Adrenal gland (tissue), 12 donors: ENCODE results near the gene KRTAP4-11. TPM values are rescaled to one million over a fixed set of nuclear protein-coding genes. Genes with fewer than 3 reads are reported as not detected.

Experiments used
- DNase-seq, 7 donors: peaks; one replicate each; pipeline ENCODE4 v3.0.0-alpha.2; 2019 to 2020
- H3K27ac ChIP-seq, 5 donors: fragments of 200-600 bp; sonication (generic) in 4 of 5; 1 replicate in 3 of 5; 2 replicates in 2 of 5; pipeline versions ENCODE4 v1.5.1 to v1.8.0; 2016 to 2020; ENCODE audit warnings: mild to moderate bottlenecking in 1 of 5
- H3K27me3 ChIP-seq: fragments of 200-600 bp; 2 replicates; pipeline ENCODE4 v1.8.0; 2021
- H3K36me3 ChIP-seq, 2 donors: fragments of 200-600 bp; replicated peaks in 1 of 2; 1 replicate in 1 of 2; 2 replicates in 1 of 2; pipeline versions ENCODE4 v1.5.1 to v1.8.0; 2018 to 2022
- H3K4me1 ChIP-seq, 2 donors: fragments of 200-600 bp; replicated peaks in 1 of 2; 1 replicate in 1 of 2; 2 replicates in 1 of 2; pipeline versions ENCODE4 v1.5.1 to v1.8.0; 2018 to 2021
- H3K4me3 ChIP-seq, 4 donors: fragments of 200-600 bp; sonication (generic) in 3 of 4; one replicate each; pipeline ENCODE4 v1.5.1; 2016 to 2018
- H3K9me3 ChIP-seq, 3 donors: fragments of 200-600 bp; sonication (generic) in 1 of 3; replicated peaks in 1 of 3; 1 replicate in 2 of 3; 2 replicates in 1 of 3; pipeline versions ENCODE4 v1.5.1 to v1.8.0; 2016 to 2021
- CTCF ChIP-seq, 6 experiments: fragments of 450-650 bp in 4 of 6; fragments of 200-600 bp in 2 of 6; sonication (generic) in 1 of 6; IDR thresholded peaks; 1 replicate in 5 of 6; 2 replicates in 1 of 6; pipeline versions ENCODE4 v1.5.1 to v1.8.0; 2016 to 2021; ENCODE audit warnings: antibody characterized with exemption in 6 of 6, mild to moderate bottlenecking in 2 of 6, moderate library complexity in 1 of 6
- POLR2A ChIP-seq, 2 donors: fragments of 450-650 bp; IDR thresholded peaks; one replicate each; pipeline ENCODE4 v1.6.1; 2017; ENCODE audit warnings: antibody characterized with exemption in 2 of 2, mild to moderate bottlenecking in 2 of 2, moderate library complexity in 1 of 2
- WGBS, 4 donors: extraction: QIAGEN DNeasy Blood & Tissue Kit in 2 of 4; methylation state at CpG; one replicate each; pipeline versions ENCODE4 v1.1.5 to v1.1.7; 2013 to 2017; 5-methylcytosine and 5-hydroxymethylcytosine counted together
- intact Hi-C, 2 donors: fragments of 100-400 bp; cut with DNase I; formaldehyde crosslinking; loops; one replicate each; pipeline versions ENCODE4 v1.14.1 to v1.15.0; 2022 to 2023
- polyA plus RNA-seq, 3 donors: library from polyadenylated mRNA; stranded (reverse); fragments of 200-250 nt in 2 of 3; fragments of 350-450 nt in 1 of 3; fragmentation: Illumina TruSeq in 1 of 3; extraction: RNeasy Lipid Tissue Mini Kit (QIAGEN cat#74804) in 1 of 3; gene quantifications; one replicate each; pipeline ENCODE4 v1.2.3, GENCODE V29; 2013 to 2014
- total RNA-seq, 9 donors: library from RNA; depleted of rRNA in 4 of 9; stranded (reverse); fragments of >200 nt in 4 of 9; fragments of 120-200 nt in 1 of 9; fragmentation: NEBNext Ultra II Directional in 1 of 9; extraction: Animal tissue kit (Norgen Biotek cat#: 25700) in 1 of 9; gene quantifications; one replicate each; pipeline versions ENCODE4 v1.1.0 to v1.2.4, GENCODE V29; 2013 to 2023
- donor health status: healthy with polysubstance abuse.
- donor health status: Bipolar disorder and iron deficiency.
- donor health status: DM: yes; HTN: yes; CAD: no.
- donor health status: DM: no; HTN: no; CAD: no.
- donor health status: DM: no; HTN: no; CAD: no.
- donor health status: DM: yes; HTN: yes; CAD: no.

The KRTAP4-11 gene
- total and polyA plus RNA-seq, 12 donors = not detected

- Histone ChIP-seq H3K36me3 (no peaks in the 10 kb centered on the region), H3K27me3 (no peaks in the 10 kb centered on the region), H3K4me3 (no peak overlapping the region), H3K27ac (no peak overlapping the region), H3K9me3 (no peaks in the 10 kb centered on the region), H3K4me1 (no peaks in the 10 kb centered on the region)
- no peak for DNase-seq
- 70 to 85% (median 78%) methylated on average over 3 of the region's 3 CpGs for WGBS, 4 donors
- no peak for TF ChIP-seq POLR2A (IDR thresholded peaks at IDR 0.05)
- TF ChIP-seq CTCF (IDR thresholded peaks at IDR 0.05) = no peak
- intact Hi-C loops = no loop called here
Measured at GRCh38 chr17:41069031-41069430, 49.1 kb downstream of the KRTAP4-11 start.

- Histone ChIP-seq H3K4me3 (no peak overlapping the region), H3K9me3 (no peaks in the 10 kb centered on the region), H3K36me3 (no peaks in the 10 kb centered on the region), H3K27me3 (no peaks in the 10 kb centered on the region), H3K4me1 (no peaks in the 10 kb centered on the region), H3K27ac (no peak overlapping the region)
- DNase-seq = no peak
- intact Hi-C loops = no loop called here
- no peak for TF ChIP-seq CTCF (IDR thresholded peaks at IDR 0.05)
- TF ChIP-seq POLR2A (IDR thresholded peaks at IDR 0.05) = no peak
Measured at GRCh38 chr17:41067281-41067680, 50.9 kb downstream of the KRTAP4-11 start.

Other genes with a start within 250 kb of the KRTAP4-11 start
Only the 30 nearest of the 38 such genes appear.
- gene KRT40, start 134.0 kb downstream of the KRTAP4-11 start, total RNA-seq = not detected
- not detected for gene KRT40, start 134.0 kb downstream of the KRTAP4-11 start, polyA plus RNA-seq
- gene KRTAP3-3, start 124.2 kb downstream of the KRTAP4-11 start, total RNA-seq = not detected
- gene KRTAP3-3, start 124.2 kb downstream of the KRTAP4-11 start, polyA plus RNA-seq = not detected
- not detected for gene KRTAP3-2, start 118.5 kb downstream of the KRTAP4-11 start, total RNA-seq
- not detected for gene KRTAP3-2, start 118.5 kb downstream of the KRTAP4-11 start, polyA plus RNA-seq
- not detected for gene KRTAP3-1, start 109.2 kb downstream of the KRTAP4-11 start, total RNA-seq
- gene KRTAP3-1, start 109.2 kb downstream of the KRTAP4-11 start, polyA plus RNA-seq = not detected
- not detected for gene KRTAP1-5, start 91.2 kb downstream of the KRTAP4-11 start, total RNA-seq
- not detected for gene KRTAP1-5, start 91.2 kb downstream of the KRTAP4-11 start, polyA plus RNA-seq
- not detected for gene KRTAP1-4, start 88.2 kb downstream of the KRTAP4-11 start, total RNA-seq
- gene KRTAP1-4, start 88.2 kb downstream of the KRTAP4-11 start, polyA plus RNA-seq = not detected
- not detected for gene KRTAP1-3, start 83.5 kb downstream of the KRTAP4-11 start, total RNA-seq
- gene KRTAP1-3, start 83.5 kb downstream of the KRTAP4-11 start, polyA plus RNA-seq = not detected
- gene KRTAP1-1, start 76.9 kb downstream of the KRTAP4-11 start, total RNA-seq = not detected
- gene KRTAP1-1, start 76.9 kb downstream of the KRTAP4-11 start, polyA plus RNA-seq = not detected
- not detected for gene KRTAP2-1, start 71.1 kb downstream of the KRTAP4-11 start, total RNA-seq
- gene KRTAP2-1, start 71.1 kb downstream of the KRTAP4-11 start, polyA plus RNA-seq = not detected
- gene KRTAP2-2, start 63.1 kb downstream of the KRTAP4-11 start, total RNA-seq = not detected
- gene KRTAP2-2, start 63.1 kb downstream of the KRTAP4-11 start, polyA plus RNA-seq = not detected
- gene KRTAP2-3, start 58.3 kb downstream of the KRTAP4-11 start, total RNA-seq = not detected
- gene KRTAP2-3, start 58.3 kb downstream of the KRTAP4-11 start, polyA plus RNA-seq = not detected
- gene KRTAP2-4, start 52.5 kb downstream of the KRTAP4-11 start, total RNA-seq = not detected
- not detected for gene KRTAP2-4, start 52.5 kb downstream of the KRTAP4-11 start, polyA plus RNA-seq
- gene KRTAP4-7, start 34.2 kb downstream of the KRTAP4-11 start, total RNA-seq = not detected
- gene KRTAP4-7, start 34.2 kb downstream of the KRTAP4-11 start, polyA plus RNA-seq = not detected
- not detected for gene KRTAP4-8, start 20.2 kb downstream of the KRTAP4-11 start, total RNA-seq
- gene KRTAP4-8, start 20.2 kb downstream of the KRTAP4-11 start, polyA plus RNA-seq = not detected
- not detected for gene KRTAP4-16, start 16.2 kb downstream of the KRTAP4-11 start, total RNA-seq
- not detected for gene KRTAP4-16, start 16.2 kb downstream of the KRTAP4-11 start, polyA plus RNA-seq
- not detected for gene KRTAP4-9, start 13.0 kb downstream of the KRTAP4-11 start, total RNA-seq
- gene KRTAP4-9, start 13.0 kb downstream of the KRTAP4-11 start, polyA plus RNA-seq = not detected
- gene KRTAP4-12, start 5.8 kb upstream of the KRTAP4-11 start, total RNA-seq = not detected
- not detected for gene KRTAP4-12, start 5.8 kb upstream of the KRTAP4-11 start, polyA plus RNA-seq
- not detected for gene KRTAP4-6, start 22.2 kb upstream of the KRTAP4-11 start, total RNA-seq
- gene KRTAP4-6, start 22.2 kb upstream of the KRTAP4-11 start, polyA plus RNA-seq = not detected
- gene KRTAP4-5, start 31.5 kb upstream of the KRTAP4-11 start, total RNA-seq = not detected
- gene KRTAP4-5, start 31.5 kb upstream of the KRTAP4-11 start, polyA plus RNA-seq = not detected
- not detected for gene KRTAP4-4, start 42.4 kb upstream of the KRTAP4-11 start, total RNA-seq
- not detected for gene KRTAP4-4, start 42.4 kb upstream of the KRTAP4-11 start, polyA plus RNA-seq
- gene KRTAP4-3, start 49.8 kb upstream of the KRTAP4-11 start, total RNA-seq = not detected
- gene KRTAP4-3, start 49.8 kb upstream of the KRTAP4-11 start, polyA plus RNA-seq = not detected
- not detected for gene KRTAP4-2, start 59.8 kb upstream of the KRTAP4-11 start, total RNA-seq
- gene KRTAP4-2, start 59.8 kb upstream of the KRTAP4-11 start, polyA plus RNA-seq = not detected
- not detected for gene KRTAP4-1, start 66.5 kb upstream of the KRTAP4-11 start, total RNA-seq
- not detected for gene KRTAP4-1, start 66.5 kb upstream of the KRTAP4-11 start, polyA plus RNA-seq
- not detected for gene KRTAP9-1, start 71.5 kb upstream of the KRTAP4-11 start, total RNA-seq
- gene KRTAP9-1, start 71.5 kb upstream of the KRTAP4-11 start, polyA plus RNA-seq = not detected
- not detected for gene KRTAP9-2, start 108.3 kb upstream of the KRTAP4-11 start, total RNA-seq
- gene KRTAP9-2, start 108.3 kb upstream of the KRTAP4-11 start, polyA plus RNA-seq = not detected
- not detected for gene KRTAP9-3, start 114.1 kb upstream of the KRTAP4-11 start, total RNA-seq
- not detected for gene KRTAP9-3, start 114.1 kb upstream of the KRTAP4-11 start, polyA plus RNA-seq
- gene KRTAP9-8, start 119.6 kb upstream of the KRTAP4-11 start, total RNA-seq = not detected
- gene KRTAP9-8, start 119.6 kb upstream of the KRTAP4-11 start, polyA plus RNA-seq = not detected
- not detected for gene KRTAP9-4, start 131.3 kb upstream of the KRTAP4-11 start, total RNA-seq
- not detected for gene KRTAP9-4, start 131.3 kb upstream of the KRTAP4-11 start, polyA plus RNA-seq
- gene KRTAP9-9, start 137.0 kb upstream of the KRTAP4-11 start, total RNA-seq = not detected
- gene KRTAP9-9, start 137.0 kb upstream of the KRTAP4-11 start, polyA plus RNA-seq = not detected
- gene KRTAP9-6, start 147.0 kb upstream of the KRTAP4-11 start, total RNA-seq = not detected
- not detected for gene KRTAP9-6, start 147.0 kb upstream of the KRTAP4-11 start, polyA plus RNA-seq